GF-D8 (cell line): Measurements from ENCODE around the gene PNPLA7.
A peak's percentile ranks its signal among the peaks of the same experiment; 100 is the strongest.
"Not testable (repeated sequence)": the region's sequence is repeated elsewhere in the genome, so short reads cannot be mapped to it uniquely, and the experiment has no call there.

Experiments
- DNase-seq: peaks from one replicate; lab custom pipeline; 2025; lab: John Stamatoyannopoulos, UW

The PNPLA7 gene

DNA sequence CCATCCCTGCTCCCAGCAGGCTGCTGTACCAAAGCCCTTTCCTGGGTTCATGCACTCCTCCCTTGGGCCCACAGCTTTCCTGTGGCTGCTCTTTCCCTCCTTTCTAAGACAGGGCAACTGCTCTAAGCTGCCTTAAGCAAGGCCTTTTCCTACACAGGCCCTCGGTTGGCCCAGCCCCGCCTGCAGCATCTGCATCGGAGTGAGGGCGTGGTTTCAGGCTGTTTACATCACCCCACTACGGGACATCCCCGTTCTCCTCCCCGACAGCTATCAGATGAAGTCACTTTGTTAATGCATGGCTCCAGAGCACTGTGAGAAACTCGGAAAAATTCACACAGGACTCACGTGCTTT lies 25.1 kb upstream of the PNPLA7 start:
- DNase-seq = no peak

DNA sequence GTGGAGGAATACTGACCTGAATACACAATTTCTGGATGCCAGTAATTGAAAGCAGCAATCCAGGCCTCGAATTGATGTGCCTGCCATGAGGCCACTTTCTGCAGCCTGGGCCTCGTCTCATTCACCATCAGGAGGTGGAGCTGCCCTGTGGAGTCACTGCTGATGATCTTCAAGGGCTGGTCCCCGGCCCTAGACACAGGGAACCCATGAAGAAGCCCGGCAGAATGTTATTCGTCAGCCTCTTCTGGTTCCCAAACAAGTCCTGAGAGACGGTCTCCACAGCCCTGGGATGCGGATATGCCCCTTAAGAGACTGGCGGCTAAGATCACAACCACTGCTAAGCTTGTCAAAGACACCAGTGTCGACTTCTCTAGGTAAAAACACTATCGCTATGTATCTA lies 24.0 kb upstream of the PNPLA7 start:
- DNase-seq = no peak

DNA sequence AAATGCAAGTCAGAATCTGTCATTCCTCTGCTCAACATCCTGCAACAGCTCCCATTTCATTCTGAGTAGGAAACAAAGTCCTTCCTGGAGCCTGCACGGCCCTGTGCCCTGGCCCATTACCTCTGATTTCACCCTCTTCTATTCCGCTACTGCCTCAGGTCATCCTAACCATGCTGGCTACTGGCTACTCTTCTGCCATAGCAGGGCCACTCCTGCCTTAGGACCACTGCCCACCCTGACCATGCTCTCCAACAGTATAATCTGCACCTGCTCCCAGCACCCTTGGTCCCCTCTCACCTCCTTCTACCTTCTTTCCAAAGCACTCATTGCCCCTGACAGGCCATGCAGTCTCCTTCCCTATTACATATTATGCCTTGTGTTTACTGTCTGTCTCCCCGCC lies 20.4 kb upstream of the PNPLA7 start:
- DNase-seq = no peak

DNA sequence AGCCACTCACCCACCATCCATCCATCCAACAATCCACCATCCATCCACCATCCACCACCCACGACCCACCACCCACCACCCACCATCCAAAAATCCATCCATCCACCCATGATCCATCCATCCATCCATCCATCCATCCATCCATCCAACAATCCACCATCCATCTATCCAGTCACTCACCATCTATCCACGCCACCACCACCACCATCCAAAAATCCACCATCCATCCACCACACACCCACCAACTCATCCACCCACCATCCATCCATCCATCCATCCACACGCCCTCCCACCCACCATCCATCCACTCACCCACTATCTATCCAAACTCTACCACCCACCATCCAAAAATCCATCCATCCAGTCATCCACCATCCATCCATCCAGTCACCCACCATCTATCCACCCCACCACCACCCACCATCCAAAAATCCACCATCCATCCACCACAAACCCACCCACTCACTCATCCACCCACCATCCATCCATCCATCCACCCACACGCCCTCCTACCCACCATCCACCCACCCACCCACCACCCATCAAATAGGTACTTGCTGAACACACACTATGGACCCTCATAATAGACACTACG lies 19.5 kb upstream of the PNPLA7 start:
- DNase-seq = no peak

DNA sequence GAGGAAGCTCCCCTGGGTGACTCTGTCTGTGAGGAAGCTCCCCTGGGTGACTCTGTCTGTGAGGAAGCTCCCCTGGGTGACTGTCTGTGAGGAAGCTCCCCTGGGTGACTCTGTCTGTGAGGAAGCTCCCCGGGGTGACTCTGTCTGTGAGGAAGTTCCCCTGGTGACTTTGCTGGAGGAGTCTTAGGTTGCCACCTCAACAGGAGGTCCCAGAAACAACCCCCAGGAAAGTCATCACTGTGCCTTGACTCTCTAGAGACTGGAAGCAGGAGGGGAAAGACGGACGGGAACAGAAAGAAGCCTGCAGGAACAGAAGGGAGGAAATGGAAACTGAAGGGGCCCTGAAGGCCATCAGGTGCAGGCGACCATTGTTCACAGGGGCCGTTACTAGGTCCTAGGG lies 18.2 kb upstream of the PNPLA7 start:
- not testable (repeated sequence) for DNase-seq

DNA sequence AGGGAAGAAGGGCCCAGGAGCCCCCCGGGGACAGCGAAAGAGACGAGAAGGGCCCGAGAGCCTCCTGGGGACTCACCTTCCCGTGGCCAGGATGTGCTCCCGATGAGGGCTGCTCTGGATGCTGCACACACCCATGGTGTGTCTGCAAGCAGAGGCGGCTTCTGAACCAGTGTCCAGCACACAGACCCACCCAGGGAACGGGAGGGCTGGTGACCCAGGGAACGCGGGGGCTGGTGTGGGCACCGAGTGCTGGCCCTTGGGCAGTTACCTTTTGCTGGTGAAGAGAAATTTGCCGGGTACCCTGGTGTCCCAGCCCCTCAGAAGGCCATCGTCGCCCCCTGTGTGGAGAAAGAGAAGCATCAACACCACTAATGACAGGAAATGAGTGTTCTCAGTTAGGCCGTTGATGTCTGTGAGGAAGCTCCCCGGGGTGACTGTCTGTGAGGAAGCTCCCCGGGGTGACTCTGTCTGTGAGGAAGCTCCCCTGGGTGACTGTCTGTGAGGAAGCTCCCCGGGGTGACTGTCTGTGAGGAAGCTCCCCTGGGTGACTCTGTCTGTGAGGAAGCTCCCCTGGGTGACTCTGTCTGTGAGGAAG lies 14.7 kb upstream of the PNPLA7 start:
- DNase-seq = no peak

DNA sequence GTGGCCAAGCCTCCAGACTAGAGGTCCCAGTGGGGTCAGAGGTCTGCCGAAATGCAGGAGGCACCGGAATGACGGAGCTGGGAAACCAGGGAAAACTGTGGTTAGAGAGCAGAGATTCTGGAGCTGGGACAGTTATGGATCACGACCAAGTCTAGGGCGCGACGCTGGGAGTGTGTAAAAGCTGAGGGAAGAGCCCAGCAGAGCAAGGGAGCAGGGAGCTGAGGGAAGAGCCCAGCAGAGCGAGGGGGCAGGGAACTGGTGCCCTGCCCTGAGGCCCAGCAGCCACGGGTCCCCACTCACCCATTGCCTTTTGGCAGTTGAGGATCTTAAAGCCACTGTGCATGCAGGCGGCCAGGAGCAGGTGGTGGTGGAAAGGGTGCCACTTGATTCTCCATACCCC lies 13.9 kb upstream of the PNPLA7 start:
- DNase-seq = no peak

DNA sequence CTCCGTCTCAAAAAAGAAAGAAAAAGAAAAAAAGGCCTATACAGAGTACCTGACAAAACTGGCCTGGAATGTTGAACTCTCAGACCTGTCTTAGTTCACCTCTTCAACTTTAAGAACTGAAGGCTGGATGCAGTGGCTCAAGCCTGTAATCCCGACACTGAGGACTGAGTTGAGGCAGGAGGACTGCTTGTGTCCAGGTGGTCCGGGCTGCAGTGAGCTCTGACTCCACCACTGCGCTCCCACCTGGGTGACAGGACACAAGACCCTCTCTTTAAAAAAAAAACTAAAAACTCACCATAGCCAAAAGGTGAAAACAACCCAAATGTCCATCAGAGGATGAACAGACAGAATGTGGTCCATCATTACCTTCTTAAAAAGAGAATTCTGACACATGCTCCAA lies 7.9 kb upstream of the PNPLA7 start:
- no peak for DNase-seq

DNA sequence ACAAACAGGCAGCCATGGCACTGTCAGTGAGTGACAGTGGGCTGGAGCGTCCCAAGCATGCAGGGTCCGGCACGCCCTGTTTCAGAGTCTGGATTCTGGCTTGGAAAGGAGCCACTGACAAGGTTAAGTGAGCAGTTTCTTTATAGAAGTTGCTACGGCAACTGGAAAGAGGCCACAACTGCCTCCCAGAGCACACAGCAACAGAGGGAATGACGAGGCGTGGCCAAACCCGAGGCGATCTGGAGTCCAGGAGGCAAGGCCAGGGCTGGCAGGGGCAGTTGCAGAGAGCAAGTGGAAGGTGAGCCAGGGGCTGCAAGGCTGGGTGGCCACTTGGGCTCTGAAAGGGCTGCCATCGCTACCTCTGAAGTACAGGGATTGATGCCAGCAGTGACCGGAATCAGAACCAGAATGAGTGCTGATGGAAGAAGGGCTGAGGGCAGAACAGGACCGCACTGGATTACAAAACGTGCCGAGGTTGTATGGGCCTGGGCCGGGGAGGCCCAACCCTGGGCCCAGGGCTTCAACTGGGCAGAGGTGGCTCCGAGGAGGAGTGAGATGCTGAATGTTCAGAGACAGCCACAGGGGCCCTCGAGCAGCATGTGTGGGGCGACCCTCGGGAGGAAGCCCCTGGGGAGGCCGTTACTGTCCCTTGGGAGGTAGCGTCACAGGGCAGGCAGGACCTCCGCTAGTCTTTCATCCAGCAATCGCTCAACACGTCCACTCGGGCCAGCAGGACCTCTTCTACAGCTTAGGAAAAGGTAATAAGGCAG lies 6.1 kb upstream of the PNPLA7 start:
- DNase-seq = no peak

DNA sequence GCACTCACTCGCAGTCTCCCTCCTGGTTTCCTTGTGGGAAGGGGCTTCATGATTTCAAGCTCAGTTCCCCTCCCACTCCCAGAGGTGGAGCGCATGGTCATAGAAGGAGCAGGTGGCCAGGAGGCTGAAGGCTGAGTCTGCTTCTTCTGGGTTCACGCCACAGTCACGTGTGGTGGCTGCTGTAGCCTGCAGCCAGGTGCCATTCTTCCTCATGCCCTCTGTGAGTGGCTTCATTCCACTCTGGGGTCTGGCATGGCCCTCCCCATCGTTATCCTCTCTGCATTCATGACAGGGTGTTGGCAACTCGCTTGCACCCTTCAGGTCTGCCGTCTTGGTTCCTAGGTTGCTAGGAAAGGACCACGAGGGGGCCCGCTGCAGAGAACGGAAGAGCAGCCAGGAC lies 5.0 kb upstream of the PNPLA7 start:
- no peak for DNase-seq

DNA sequence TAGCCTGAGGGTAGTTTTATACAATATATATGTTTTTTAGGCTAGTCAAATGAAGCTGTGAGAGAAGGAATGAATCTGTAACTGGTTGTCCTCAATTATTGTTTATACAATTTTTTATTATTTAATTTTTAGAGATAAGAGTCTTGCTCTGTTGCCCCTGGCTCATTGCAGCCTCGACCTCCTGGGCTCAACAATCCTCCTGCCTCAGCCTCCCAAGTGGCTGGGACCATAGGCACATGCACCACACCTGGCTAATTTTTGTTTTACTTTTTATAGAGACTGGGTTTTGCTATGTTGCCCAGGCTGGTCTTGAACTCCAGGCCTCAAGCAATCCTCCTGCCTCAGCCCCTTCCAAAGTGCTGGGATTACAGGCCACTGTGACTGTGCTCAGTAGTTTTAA lies 4.1 kb upstream of the PNPLA7 start:
- no peak for DNase-seq

DNA sequence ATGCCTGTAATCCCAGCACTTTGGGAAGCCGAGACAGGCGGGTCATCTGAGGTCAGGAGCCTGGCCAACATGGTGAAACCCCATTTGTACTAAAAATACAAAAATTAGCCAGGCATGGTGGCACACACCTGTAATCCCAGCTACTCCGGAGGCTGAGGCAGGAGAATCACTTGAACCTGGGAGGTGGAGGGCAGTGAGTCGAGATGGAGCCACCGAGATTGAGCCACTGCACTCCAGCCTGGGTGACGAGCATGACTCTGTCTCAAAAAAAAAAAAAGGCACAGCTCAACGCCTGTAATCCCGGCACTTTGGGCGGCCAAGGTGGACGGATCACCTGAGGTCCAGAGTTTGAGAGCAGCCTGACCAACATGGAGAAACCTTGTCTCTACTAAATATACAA lies 3.5 kb upstream of the PNPLA7 start:
- DNase-seq = not testable (repeated sequence)

DNA sequence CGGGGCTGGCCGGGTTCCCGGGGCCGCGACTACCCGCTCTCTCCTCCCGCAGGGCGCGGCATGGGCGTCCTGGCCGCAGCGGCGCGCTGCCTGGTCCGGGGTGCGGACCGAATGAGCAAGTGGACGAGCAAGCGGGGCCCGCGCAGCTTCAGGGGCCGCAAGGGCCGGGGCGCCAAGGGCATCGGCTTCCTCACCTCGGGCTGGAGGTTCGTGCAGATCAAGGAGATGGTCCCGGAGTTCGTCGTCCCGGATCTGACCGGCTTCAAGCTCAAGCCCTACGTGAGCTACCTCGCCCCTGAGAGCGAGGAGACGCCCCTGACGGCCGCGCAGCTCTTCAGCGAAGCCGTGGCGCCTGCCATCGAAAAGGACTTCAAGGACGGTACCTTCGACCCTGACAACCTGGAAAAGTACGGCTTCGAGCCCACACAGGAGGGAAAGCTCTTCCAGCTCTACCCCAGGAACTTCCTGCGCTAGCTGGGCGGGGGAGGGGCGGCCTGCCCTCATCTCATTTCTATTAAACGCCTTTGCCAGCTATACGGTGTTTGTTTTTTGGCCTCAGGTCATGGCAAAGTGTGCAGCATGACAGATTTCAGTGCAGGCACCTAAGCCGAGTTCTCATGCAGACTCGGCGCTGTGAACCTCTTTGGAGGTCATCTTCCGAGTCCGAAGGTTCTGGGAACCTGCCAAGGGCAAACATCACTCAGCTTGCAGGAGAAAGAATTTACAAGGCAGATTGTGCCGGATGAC lies 2.0 kb upstream of the PNPLA7 start:
- DNase-seq = no peak

DNA sequence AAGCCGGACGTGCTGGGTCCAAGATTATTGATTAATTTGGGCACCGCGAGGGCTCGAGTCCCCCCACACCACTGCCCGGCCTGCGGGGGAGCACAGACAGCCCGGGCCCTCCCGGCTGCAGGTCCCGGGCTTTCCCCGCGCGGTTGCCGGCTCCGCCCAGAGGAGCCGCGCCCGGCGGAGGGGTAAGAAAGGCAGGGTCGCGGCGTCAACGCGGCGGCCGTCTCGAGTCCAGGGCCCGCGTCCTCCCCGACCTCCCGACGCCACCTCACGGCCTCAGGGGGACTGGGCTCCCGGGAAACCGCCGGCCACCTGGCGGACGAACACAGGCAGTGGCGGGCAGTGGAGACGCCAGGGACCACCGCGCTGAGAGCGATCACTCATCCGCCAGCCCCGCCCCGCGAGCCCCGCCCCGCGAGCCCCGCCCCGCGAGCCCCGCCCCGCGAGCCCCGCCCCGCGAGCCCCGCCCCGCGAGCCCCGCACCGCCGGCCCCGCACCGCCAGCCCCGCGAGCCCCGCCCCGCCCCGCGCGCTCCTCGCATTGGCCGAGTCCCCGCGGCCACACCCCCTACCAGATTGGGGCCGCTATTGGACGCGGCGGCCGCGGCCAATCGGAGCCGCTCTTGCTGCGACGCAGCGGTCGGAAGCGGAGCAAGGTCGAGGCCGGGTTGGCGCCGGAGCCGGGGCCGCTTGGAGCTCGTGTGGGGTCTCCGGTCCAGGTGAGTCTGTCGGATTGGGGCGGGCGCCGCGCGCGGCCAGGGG lies 1.2 kb upstream of the PNPLA7 start, which contains the start of gene MRPL41:
MRPL41 (plus strand) TSS at position 616 of the 758 bp plus-strand sequence. CDS start 203 bp downstream, outside the sequence.
- peak; percentile 46 for DNase-seq

DNA sequence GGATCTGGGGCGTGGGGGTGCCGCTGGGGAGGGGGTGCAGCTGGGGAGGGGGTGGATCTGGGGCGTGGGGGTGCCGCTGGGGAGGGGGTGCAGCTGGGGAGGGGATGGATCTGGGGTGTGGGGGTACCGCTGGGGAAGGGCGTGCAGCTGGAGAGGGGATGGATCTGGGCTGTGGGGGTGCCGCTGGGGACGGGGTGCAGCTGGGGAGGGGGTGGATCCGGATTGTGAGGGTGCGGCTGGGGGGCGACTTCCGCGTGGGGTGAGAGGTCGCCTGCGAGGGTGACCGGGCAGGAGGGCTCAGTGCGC lies 709 bp upstream of the PNPLA7 start:
- DNase-seq = not testable (repeated sequence)

DNA sequence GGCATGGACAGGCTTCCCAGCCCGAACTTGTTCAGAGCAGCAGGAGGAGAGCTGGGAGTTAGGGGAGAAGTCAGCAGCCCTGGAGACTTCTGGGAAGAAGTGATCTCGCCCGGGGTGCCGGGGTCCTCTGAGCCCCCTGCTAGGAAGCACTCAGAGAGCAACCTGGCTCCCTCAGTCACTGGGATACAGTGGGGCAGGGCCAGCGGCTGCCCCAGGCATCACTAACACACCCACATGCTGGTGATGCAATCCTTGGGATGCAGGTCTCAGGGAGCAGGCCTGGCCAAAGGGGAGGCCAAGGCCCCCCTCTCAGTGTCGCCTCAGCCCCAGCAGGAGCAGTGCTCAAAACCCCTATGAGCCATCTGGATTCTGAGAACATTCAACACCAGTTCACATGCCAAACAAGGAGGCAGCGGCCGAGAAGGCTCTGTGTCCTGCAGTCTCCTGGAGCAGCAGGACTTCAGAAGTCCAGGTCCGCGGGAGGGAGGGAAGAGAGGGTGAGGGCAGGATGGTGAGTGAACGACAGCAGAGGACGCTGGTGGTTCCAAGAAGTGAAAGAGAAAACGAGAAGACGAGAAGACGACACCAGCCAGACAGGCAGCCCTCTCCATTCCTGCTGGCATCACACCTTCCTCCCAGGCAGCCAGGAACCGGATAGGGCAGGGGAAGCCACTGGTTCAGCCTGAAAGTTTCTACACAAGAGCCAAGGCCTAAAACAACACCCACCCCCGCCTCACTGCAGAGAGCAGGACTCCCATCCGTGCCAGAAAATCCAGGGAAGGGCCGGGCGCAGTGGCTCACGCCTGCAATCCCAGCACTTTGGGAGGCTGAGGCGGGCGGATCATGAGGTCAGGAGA lies 2.3 kb downstream of the PNPLA7 start:
- no peak for DNase-seq

DNA sequence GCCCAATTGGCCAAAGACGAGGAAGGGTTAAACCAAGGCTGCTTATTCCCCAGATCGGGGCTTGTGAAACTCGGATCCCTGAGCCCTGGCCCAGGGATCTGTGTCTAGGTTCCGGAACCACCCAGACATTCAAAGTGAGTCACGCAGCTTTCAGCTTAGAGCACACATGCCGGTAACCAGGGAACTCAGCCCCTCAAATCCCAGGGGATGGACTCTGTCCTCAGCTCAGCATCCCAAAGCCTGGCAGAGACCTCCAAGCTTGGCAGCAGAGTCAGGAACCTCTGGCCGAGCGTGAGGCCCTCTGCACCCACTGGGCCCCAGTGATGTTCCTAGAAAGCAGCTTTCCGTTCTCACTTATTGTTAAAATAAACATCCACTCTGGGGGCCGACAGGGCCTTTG lies 5.1 kb downstream of the PNPLA7 start:
- DNase-seq = no peak

DNA sequence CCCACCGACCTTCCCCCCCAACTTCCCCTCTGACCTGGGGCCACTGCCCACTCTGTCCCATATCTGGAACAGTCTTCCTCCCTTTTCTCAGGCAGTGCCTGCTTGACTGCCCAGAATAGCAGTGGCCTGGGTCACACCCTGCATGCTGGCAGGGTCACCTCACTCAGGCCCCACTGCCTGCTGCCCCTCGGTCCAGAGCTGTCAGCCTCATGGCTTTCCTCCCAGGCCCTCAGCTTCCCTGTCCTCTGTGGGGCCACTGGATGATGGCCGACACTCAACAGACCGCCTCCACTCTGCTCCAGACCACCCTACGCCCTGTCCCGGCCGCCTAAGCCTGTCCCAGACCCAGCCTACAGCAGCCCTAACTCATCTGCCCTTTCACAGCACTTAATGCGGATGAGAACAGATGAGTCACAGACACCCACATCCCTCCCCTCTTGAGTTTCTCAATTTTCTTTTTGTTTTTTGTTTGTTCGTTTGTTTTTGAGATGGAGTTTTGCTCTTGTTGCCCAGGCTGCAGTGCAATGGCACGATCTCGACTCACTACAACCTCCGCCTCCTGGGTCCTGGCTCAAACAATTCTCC lies 5.9 kb downstream of the PNPLA7 start:
- no peak for DNase-seq

DNA sequence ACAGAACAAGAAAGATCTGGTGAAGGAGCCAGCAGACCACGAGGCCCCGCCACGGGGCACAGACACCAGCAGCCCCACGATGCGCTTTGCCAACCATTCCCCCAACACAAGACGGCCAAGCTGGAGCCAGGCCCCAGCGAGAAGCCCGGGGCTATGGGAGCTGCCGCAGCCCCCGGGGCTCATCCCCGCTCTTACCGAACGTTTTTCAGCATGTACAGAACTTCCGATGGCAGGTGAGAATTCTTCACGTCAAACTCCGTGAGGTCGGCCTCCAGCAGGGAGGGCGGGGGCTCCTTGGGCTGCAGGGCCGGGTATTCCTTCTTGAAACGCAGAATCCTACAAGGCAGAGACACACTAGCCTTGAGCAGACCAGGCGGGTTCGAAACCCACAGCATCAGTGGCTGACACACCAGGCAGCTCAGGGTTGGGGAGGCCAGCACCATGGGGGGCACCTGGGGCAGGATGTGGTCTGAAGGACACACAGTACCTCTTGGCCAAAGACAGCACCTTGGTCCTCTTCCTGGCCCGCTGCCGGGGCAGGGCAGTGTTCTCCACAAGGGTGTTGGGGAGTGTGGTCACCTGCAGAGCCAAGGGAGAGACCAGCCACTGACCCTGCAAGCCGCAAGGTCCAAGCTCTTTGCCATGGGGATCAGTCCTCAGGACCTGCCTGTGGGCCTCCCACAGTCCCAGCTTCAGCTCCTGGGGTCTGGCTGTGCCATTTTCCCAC lies 6.8 kb downstream of the PNPLA7 start:
- DNase-seq = no peak

DNA sequence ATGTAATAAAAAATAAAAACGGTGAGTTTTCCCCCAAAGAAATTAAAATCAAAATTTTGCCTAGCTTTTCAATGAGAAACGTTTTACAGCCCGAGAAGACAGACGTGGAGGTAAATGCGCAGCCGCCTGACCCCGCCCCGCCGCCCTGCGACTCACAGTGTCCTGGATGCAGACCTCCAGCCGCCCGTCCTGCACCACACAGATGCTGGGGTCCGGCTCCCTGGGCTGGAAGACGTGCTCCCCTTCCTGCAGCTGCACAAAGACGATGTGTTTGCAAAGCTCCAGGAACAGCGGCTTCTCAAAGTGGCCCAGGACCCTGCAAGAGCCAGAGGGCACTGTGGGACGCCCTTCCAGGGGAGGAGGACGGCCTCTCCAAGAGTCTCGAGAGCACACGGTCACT lies 7.7 kb downstream of the PNPLA7 start:
- no peak for DNase-seq
